ENCODE results near the gene PPP2R5A. TPM values are rescaled to one million over a fixed set of nuclear protein-coding genes. Genes with fewer than 3 reads are reported as not detected.
A peak's percentile ranks its signal among the peaks of the same experiment; 100 is the strongest.
"Not testable (repeated sequence)": the region's sequence is repeated elsewhere in the genome, so short reads cannot be mapped to it uniquely, and the experiment has no call there.

PPP2R5A gene
- total RNA-seq, 1 donor from 2014 or later, result 29.2 TPM

DNA sequence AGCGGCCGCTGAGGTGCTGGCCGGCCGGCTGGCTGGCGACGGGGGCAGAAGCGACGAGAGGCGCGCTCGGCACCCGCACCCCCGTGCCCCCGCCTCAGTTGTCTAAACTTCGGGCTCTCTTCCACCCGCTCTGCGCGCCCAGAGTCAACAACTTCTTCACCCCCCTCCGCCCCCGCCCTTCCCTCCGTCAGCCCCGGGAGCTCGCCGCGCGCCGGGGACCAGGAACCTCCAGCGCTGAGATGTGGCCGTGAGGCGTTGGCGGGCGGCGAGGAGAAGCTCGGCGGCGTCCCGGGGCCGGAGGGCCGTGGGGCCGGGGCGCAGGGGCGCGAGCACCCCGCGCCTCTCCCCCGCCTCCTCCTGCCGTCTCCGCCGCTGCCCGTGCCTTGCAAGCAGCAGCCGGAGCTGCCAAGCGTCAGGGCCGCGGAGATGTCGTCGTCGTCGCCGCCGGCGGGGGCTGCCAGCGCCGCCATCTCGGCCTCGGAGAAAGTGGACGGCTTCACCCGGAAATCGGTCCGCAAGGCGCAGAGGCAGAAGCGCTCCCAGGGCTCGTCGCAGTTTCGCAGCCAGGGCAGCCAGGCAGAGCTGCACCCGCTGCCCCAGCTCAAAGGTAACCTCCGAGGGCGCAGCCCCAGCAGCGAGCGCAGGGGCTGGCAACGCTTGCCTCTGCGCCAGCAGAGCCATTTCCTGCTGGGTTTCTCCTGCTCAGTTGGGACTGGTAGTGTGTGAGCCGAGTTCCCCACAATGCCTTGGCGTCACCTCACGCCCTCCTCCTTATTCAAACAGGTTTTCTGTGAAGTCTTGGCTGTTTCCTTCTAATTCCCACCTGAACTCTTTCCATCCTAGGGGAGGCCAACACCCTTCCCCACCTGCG lies 710 bp downstream of the PPP2R5A start:
- Histone ChIP-seq H3K36me3 (ENCODE audit: control insufficient read depth in 3 of 3, insufficient read depth in 3 of 3, low read length in 3 of 3) (peaks cover 0 to 4% (median 0%) of the 10 kb centered on the region in 3 donors), H3K9ac (ENCODE audit: low read depth in 1 of 3, low read length in 3 of 3) (peak overlapping the region; percentile 85 to 99 (median 94)), H3K9me3 (ENCODE audit: control insufficient read depth in 3 of 3, low read length in 3 of 3) (no peaks in the 10 kb centered on the region), H3K4me3 (ENCODE audit: low read length in 3 of 3) (peak overlapping the region; percentile 80 to 99 (median 93)), H3K27me3 (ENCODE audit: control insufficient read depth in 3 of 3, insufficient read depth in 3 of 3, low read length in 3 of 3) (no peaks in the 10 kb centered on the region), H3K27ac (ENCODE audit: low read depth, low read length) (peak overlapping the region; percentile 99), H3K4me1 (ENCODE audit: control insufficient read depth in 3 of 3, insufficient read depth in 3 of 3, low read length in 3 of 3) (peaks cover 22 to 24% (median 24%) of the 10 kb centered on the region in 3 donors)

GRCh38 chr1:212286556-212287131 lies 1.4 kb downstream of the PPP2R5A start:
- Histone ChIP-seq H3K9me3 (ENCODE audit: control insufficient read depth in 3 of 3, low read length in 3 of 3) (no peaks in the 10 kb centered on the region), H3K9ac (ENCODE audit: low read depth in 1 of 3, low read length in 3 of 3) (peak overlapping the region; percentile 85 to 99 (median 94)), H3K27me3 (ENCODE audit: control insufficient read depth in 3 of 3, insufficient read depth in 3 of 3, low read length in 3 of 3) (no peaks in the 10 kb centered on the region), H3K27ac (ENCODE audit: low read depth, low read length) (peak overlapping the region; percentile 99), H3K36me3 (ENCODE audit: control insufficient read depth in 3 of 3, insufficient read depth in 3 of 3, low read length in 3 of 3) (peaks cover 0 to 4% (median 0%) of the 10 kb centered on the region in 3 donors), H3K4me3 (ENCODE audit: low read length in 3 of 3) (peak overlapping the region; percentile 80 to 99 (median 93)), H3K4me1 (ENCODE audit: control insufficient read depth in 3 of 3, insufficient read depth in 3 of 3, low read length in 3 of 3) (peaks cover 29% of the 10 kb centered on the region in 3 donors)

DNA sequence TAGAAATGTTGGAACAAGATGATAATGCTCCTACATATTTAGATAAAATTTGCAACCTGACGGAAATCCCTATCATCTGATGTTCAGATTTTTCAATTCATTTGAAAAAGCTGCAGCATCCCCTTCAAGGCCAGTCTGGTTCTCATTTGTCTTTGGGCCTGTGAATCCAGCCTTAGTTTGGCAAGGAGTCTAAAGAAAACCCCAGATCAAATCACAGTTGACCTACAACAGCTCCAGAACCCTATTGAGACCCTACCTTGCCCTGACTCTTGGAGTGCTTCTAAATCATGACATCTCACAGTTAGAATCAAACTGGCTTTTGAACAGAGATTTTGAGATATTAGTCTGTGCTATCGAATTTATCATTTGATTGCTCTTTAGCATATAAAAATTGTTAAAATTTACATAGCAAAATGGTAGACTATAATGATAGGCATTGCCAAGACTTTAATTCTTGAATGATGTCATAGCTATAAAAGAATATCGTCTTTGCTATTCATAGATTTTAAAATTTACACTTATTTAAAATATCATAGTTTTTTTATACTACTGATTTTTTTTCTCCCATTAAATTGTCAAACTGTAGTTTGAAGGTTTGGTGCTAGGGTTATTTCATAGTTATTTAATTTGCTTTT lies 2.2 kb downstream of the PPP2R5A start:
- peaks cover 0 to 4% (median 0%) of the 10 kb centered on the region in 3 donors for H3K36me3 ChIP-seq (ENCODE audit: control insufficient read depth in 3 of 3, insufficient read depth in 3 of 3, low read length in 3 of 3)
- H3K27me3 ChIP-seq (ENCODE audit: control insufficient read depth in 3 of 3, insufficient read depth in 3 of 3, low read length in 3 of 3), result no peaks in the 10 kb centered on the region
- peak overlapping the region; percentile 80 to 99 (median 93) for H3K4me3 ChIP-seq (ENCODE audit: low read length in 3 of 3)
- H3K9ac ChIP-seq (ENCODE audit: low read depth in 1 of 3, low read length in 3 of 3), result peak overlapping the region; percentile 85 to 99 (median 94)
- no peaks in the 10 kb centered on the region for H3K9me3 ChIP-seq (ENCODE audit: control insufficient read depth in 3 of 3, low read length in 3 of 3)
- peaks cover 29 to 35% (median 35%) of the 10 kb centered on the region in 3 donors for H3K4me1 ChIP-seq (ENCODE audit: control insufficient read depth in 3 of 3, insufficient read depth in 3 of 3, low read length in 3 of 3)
- H3K27ac ChIP-seq (ENCODE audit: low read depth, low read length), result peak overlapping the region; percentile 99

DNA sequence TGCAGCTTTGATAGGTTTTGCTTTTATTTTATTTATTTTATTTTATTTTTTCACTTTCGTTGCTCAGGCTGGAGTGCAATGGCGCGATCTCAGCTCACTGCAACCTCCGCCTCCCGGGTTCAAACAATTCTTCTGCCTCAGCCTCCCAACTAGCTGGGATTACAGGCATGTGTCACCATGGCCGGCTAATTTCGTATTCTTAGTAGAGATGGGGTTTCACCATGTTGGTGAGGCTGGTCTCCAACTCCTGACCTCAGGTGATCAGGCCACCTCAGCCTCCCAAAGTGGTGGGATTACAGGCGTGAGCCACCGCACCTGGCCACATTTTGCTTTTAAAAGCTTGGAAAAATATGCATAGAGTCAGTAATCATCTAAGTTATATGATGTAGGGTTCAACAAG lies 2.8 kb downstream of the PPP2R5A start:
- Histone ChIP-seq H3K27ac (ENCODE audit: low read depth, low read length) (peak overlapping the region; percentile 23), H3K4me3 (ENCODE audit: low read length in 3 of 3) (peak overlapping the region; percentile 61 to 99 (median 93)), H3K4me1 (ENCODE audit: control insufficient read depth in 3 of 3, insufficient read depth in 3 of 3, low read length in 3 of 3) (peaks cover 33 to 41% (median 40%) of the 10 kb centered on the region in 3 donors), H3K9ac (ENCODE audit: low read depth in 1 of 3, low read length in 3 of 3) (peak overlapping the region in 2 of 3 donors; percentile 35 to 94)
- H3K36me3 ChIP-seq (ENCODE audit: control insufficient read depth in 3 of 3, insufficient read depth in 3 of 3, low read length in 3 of 3); H3K27me3 ChIP-seq (ENCODE audit: control insufficient read depth in 3 of 3, insufficient read depth in 3 of 3, low read length in 3 of 3); H3K9me3 ChIP-seq (ENCODE audit: control insufficient read depth in 3 of 3, low read length in 3 of 3): not testable (repeated sequence)

- Histone ChIP-seq H3K27ac (ENCODE audit: low read depth, low read length) (peak overlapping the region; percentile 23), H3K4me1 (ENCODE audit: control insufficient read depth in 3 of 3, insufficient read depth in 3 of 3, low read length in 3 of 3) (peaks cover 33 to 42% (median 40%) of the 10 kb centered on the region in 3 donors), H3K36me3 (ENCODE audit: control insufficient read depth in 3 of 3, insufficient read depth in 3 of 3, low read length in 3 of 3) (peaks cover 0 to 4% (median 0%) of the 10 kb centered on the region in 3 donors), H3K9me3 (ENCODE audit: control insufficient read depth in 3 of 3, low read length in 3 of 3) (no peaks in the 10 kb centered on the region), H3K4me3 (ENCODE audit: low read length in 3 of 3) (peak overlapping the region; percentile 61 to 99 (median 93)), H3K9ac (ENCODE audit: low read depth in 1 of 3, low read length in 3 of 3) (peak overlapping the region in 2 of 3 donors; percentile 17 to 48), H3K27me3 (ENCODE audit: control insufficient read depth in 3 of 3, insufficient read depth in 3 of 3, low read length in 3 of 3) (no peaks in the 10 kb centered on the region)
Observed at GRCh38 chr1:212288615-212289014, 3.4 kb downstream of the PPP2R5A start.

DNA sequence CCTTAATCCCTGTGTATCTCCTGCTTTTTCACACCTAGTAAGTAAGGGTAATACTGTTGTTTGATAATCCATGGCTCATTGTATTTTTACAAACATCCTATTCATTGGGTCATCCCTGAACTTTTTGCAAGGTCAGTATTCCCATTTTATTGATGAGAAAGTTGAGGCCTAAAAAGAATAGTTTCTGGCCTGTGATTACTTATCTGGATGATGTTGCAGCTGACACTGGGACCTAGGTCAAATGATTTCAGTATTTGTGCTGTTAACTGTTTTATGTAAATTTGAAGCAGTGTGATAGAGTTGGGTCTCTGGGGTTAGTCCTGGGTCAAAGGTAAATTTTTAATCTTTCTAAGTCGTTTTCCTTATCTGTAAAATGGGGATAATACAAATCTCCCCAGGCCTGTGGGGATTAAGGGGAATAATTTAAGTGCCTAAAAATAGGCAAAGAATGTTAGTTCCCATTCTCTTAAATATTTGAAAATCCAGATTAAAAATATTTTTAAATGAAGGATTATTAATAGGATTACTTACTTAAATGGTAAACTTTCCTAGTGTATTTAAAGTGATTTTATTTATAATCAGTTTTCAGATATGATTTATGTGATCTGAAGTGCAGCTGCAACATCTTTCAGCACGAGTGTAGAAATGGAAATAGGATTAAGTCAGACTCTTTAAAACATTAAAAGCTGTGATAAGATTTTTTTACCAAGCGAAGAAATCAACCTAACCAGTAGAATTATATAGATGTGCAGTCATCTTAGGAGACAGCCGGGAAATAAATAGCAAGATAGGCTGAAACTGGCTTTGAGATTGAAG lies 4.3 kb downstream of the PPP2R5A start:
- H3K36me3 ChIP-seq (ENCODE audit: control insufficient read depth in 3 of 3, insufficient read depth in 3 of 3, low read length in 3 of 3), result peaks cover 0 to 4% (median 0%) of the 10 kb centered on the region in 3 donors
- no peaks in the 10 kb centered on the region for H3K27me3 ChIP-seq (ENCODE audit: control insufficient read depth in 3 of 3, insufficient read depth in 3 of 3, low read length in 3 of 3)
- H3K9ac ChIP-seq (ENCODE audit: low read depth in 1 of 3, low read length in 3 of 3), result peak overlapping the region in 1 of 3 donors; percentile 6
- no peaks in the 10 kb centered on the region for H3K9me3 ChIP-seq (ENCODE audit: control insufficient read depth in 3 of 3, low read length in 3 of 3)
- H3K4me1 ChIP-seq (ENCODE audit: control insufficient read depth in 3 of 3, insufficient read depth in 3 of 3, low read length in 3 of 3), result peaks cover 29 to 42% (median 34%) of the 10 kb centered on the region in 3 donors
- H3K27ac ChIP-seq (ENCODE audit: low read depth, low read length), result no peak overlapping the region
- H3K4me3 ChIP-seq (ENCODE audit: low read length in 3 of 3), result peak overlapping the region in 1 of 3 donors; percentile 93

DNA sequence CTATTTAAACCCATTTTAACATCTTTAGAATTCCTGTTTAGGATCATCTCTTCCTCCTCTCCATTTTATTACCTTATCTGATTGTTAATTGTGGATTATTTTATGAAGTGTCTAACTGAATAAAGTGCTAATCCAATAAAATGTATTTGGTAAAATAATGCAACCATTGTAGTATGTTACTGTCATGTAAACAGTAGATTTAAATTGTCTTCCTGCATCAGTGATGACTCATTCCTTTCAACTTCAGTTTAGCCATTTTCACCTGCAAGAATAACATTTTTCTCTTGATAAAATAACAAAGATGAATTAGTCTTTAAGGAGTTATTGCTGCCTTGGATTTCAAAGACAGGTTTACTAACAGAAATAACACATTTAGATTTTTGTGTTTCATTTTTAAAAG lies 5.4 kb downstream of the PPP2R5A start:
- H3K4me3 ChIP-seq (ENCODE audit: low read length in 3 of 3), result no peak overlapping the region
- no peak overlapping the region for H3K27ac ChIP-seq (ENCODE audit: low read depth, low read length)
- H3K36me3 ChIP-seq (ENCODE audit: control insufficient read depth in 3 of 3, insufficient read depth in 3 of 3, low read length in 3 of 3), result peaks cover 0 to 4% (median 0%) of the 10 kb centered on the region in 3 donors
- peak overlapping the region in 1 of 3 donors; percentile 27 for H3K9ac ChIP-seq (ENCODE audit: low read depth in 1 of 3, low read length in 3 of 3)
- H3K4me1 ChIP-seq (ENCODE audit: control insufficient read depth in 3 of 3, insufficient read depth in 3 of 3, low read length in 3 of 3), result peaks cover 31 to 53% (median 35%) of the 10 kb centered on the region in 3 donors
- H3K27me3 ChIP-seq (ENCODE audit: control insufficient read depth in 3 of 3, insufficient read depth in 3 of 3, low read length in 3 of 3), result no peaks in the 10 kb centered on the region
- H3K9me3 ChIP-seq (ENCODE audit: control insufficient read depth in 3 of 3, low read length in 3 of 3), result no peaks in the 10 kb centered on the region

DNA sequence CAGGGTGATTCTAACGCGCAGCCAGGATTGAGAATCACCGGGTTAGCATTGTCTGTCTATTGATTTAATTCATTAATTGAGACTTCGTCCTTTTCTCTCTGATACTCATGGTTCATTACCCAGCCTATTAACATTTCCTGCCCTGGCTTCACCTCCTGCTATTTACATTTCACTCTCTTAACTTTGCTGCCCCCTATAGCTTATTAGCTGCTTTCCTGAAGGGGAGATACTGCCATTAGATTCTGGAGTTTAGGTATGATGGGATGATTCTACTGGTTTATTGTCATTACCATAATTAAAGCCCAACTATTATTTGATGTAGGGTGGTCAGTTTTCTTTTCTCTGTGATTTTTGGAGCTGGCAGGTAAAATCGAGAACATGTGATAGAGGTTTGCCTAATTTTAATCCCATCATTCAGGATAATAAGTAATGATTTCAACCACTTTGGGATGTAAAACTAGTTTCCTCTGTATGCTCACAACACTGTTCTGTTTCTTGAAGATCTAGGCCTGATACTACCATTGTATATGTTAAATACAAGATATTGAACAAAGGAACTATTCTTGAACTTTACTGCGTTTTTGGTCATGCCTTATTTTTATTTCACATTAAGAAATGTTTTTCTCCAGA lies 6.4 kb downstream of the PPP2R5A start:
- no peaks in the 10 kb centered on the region for H3K36me3 ChIP-seq (ENCODE audit: control insufficient read depth in 3 of 3, insufficient read depth in 3 of 3, low read length in 3 of 3)
- no peak overlapping the region for H3K4me3 ChIP-seq (ENCODE audit: low read length in 3 of 3)
- H3K27ac ChIP-seq (ENCODE audit: low read depth, low read length), result no peak overlapping the region
- H3K9me3 ChIP-seq (ENCODE audit: control insufficient read depth in 3 of 3, low read length in 3 of 3), result no peaks in the 10 kb centered on the region
- H3K9ac ChIP-seq (ENCODE audit: low read depth in 1 of 3, low read length in 3 of 3), result no peak overlapping the region
- no peaks in the 10 kb centered on the region for H3K27me3 ChIP-seq (ENCODE audit: control insufficient read depth in 3 of 3, insufficient read depth in 3 of 3, low read length in 3 of 3)
- peaks cover 31 to 53% (median 37%) of the 10 kb centered on the region in 3 donors for H3K4me1 ChIP-seq (ENCODE audit: control insufficient read depth in 3 of 3, insufficient read depth in 3 of 3, low read length in 3 of 3)
